UCSD-AML1 (cell line): ENCODE results near the gene SLC29A2.

Experiments used
- DNase-seq: peaks from one replicate; lab custom pipeline; 2025; ENCODE audit not compliant: unreplicated experiment; lab: John Stamatoyannopoulos, UW

The SLC29A2 gene

DNA sequence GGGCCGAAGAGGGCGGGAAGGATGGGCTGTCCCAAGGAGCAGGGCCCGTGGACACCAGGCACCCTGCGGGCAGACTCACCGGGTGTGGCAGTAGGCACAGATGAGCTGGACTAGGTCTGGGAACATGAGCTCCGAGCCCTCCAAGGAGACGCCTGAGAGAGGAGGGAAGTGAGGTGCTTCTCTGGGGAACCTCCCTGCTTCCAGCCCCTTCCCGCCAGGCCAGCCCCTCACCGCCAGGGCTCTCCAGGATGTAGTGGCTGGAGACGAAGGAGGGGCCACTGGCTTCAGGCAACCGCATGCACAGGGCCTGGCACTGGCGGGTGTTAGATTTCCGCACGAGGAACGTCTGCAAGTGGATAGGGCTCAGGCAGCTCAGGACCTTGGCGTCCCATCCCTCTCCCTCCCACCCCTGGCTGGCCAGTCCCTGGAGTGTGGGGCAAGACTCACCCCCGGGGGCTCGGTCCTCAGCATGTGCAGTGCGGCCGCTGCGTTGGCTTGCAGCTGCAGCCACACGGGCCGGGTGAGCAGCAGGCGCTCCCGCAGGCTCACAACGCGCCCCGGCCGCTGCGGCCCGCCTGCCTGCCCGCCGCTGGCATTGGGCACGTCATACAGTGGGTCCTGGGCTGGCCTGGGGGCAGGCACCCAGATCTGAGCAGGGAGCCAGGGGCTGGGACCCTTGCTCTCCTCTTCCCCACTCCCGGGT, 35.9 kb downstream of the SLC29A2 start:
- DNase-seq: peak; percentile 60

DNA sequence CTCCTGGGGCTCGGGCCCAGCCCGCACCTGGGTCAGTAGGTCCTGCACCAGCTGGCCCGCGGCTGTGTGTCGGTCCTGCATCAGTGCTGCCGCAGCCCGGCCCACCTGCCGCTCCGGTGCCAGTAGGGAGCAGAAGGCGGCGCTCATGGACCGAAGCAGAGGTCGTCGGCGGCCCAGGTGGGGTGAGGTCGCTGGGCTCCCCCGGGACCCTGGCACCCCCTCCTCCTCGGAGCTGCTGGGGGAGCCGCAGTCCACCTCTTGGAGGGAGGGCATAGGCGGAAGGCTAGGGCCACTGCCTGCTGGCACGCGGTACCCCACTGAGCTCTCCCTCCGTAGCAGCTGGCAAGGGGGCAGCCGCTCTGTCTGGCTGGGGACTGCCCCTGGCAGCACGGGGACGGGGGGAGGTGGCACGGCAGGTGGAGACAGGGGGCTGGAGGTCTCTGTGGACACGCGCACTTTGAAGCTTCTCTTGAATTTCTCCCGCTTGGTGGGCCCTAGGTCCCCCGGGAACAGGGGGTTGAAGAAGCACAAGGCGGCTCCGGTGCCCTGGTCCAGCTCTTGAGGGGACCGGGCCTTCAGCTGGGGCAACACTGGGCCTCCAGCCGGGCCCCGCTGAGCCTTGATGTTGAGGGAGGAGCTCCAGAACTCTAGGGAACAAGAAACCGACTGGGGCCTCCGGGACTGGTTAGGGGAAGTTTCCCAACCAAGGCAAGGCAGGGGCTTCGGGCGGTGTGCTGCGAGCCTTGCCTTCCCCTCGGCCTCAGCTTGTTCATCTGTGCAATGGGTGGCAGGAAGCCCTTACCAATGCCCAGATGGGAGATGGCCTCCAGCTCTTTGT, 36.7 kb downstream of the SLC29A2 start:
- no peak for DNase-seq

DNA sequence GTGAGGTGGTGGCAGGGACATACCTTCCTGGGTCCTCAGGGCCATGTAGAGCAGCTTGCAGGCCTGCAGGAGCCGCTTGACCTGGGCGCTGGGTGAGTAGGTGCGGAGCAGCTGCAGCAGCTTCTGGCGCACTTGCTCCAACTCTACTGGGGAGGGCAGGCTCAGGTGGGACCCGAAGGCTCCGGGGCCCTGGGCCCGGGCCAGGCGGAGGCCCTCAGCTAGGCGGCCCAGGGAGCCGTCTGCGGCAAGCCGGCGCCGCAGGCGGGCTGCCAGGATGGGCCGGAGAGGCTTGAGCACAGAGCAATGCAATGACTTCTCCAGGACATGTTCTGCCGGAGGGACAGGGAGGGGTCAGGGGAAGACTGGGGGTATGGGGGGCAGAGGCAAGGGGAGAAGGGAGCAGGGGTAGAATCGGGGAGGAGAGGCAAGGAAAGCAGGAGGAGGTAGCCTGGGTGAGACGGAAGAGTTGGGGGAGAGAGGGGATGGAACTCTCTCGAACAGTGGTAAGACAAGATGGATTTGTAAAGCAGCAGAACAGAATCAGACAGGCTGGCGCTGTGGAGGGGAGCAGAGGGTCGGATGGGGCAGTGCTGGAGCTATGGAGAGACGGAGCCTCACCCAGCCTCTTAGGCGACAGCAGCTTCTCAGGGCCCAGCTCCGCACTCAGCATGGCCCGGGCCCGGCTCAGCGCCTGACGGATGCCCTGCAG, 37.5 kb downstream of the SLC29A2 start:
- no peak for DNase-seq

DNA sequence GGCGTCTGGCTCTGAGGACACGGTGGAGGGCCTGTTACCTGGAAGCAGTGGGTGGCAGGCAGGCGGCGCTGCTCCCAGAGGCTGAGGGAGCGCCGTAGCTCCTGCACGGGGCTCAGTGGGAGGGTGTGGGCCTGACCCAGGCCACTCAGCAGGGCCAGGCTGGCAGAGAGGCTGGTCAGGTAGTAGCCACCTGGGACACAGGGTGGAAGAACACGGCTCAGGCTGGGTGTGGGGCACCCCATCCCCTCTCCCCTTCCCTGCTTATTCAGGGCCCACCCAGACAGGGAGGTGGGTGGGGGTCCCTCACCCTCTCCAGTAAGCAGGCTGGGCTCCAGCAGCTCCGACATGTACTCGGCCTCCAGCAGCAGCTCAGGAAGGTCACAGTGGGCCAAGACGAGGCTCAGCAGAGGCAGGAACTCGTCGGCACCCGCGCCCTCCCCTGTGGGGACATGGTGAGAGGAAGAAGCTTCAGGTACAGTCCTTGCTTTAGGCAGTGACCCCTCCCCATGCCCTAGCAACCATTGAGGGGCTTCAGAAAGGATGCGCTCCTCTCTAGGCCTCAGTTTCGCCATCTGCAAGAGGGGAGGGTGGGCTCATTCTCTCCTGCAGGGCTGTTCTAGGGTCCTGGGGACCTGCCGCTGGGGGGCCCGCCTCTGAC, 38.2 kb downstream of the SLC29A2 start:
- no peak for DNase-seq

DNA sequence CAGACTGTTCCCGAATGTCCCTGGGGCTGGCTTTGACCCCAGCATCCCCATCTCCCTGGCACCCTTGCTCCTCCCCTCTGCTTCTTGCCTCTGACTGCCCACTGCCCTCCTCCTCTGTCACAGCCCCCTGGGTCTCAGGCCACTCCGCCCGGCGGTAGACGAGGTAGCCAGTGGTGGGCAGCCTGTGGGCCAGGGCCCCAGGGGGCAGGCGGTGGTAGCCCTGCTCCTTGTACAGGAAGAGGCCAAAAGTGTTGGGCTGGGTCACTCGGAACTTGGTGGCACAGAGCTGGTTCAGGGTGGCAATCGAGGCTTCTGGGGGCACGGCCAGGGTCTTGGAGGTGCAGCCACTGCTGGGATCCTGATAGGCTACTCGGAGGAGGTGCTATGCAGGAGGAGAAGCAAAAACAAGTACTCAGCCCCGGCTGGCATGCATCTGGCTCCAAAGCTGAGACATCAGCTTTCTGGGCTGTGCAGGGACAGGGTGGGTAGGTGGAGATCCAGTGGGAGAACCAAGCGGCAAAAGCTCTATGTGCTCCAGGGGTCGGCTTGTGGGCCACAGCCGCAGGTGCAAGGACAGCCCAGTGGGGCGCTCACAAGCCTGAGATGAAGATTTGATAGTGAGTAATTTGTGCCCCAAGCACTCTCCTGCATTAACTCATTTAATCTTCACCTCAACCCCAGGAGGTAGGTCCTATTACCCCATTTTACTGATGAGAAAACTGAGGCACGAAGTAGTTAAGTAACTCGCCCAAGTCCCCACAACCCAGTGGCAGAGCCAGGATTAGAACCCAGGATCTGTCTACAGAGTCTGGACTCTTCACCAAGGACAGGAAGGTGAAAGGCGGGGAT, 39.0 kb downstream of the SLC29A2 start:
- no peak for DNase-seq

DNA sequence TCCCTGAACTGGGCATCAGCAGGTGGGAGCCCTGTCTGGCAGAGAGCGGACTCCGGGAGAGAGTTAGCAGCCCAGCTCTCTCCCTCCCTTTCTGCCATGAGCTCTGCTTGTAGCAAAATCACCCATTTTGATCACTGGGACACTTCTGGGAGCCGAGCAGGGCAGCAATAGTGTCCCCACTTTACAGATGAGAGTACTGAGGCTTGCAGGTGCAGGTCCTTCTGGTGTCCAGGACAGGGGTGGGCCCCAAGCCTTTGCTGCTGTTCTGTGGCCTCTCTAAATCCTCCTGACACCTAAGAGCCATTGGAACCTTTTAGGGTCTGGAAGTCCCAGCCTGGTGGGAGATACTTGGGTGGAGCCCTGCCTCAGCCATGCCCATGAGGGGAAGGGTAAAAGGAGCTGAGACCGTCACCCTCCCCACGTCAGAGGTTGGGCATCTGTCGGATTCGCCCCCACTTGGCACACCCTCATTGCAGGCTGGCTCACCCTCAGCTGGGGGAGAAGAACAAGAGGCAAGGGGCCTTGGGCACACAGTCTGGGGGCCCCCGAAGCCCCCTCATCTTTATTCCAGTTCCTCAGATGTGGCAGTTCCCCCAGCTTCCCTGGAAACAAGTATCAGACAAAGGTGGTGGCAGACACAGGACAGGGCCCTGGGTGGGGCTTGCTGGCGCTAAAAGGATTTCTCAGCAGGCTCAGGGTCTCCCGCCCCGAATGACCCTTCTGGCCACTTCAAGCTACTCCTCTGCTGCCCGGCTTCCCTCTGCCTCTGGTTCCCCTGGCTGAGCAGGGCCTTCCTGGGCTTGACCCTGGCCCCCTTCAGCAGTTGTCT, 39.8 kb downstream of the SLC29A2 start:
- DNase-seq: no peak

DNA sequence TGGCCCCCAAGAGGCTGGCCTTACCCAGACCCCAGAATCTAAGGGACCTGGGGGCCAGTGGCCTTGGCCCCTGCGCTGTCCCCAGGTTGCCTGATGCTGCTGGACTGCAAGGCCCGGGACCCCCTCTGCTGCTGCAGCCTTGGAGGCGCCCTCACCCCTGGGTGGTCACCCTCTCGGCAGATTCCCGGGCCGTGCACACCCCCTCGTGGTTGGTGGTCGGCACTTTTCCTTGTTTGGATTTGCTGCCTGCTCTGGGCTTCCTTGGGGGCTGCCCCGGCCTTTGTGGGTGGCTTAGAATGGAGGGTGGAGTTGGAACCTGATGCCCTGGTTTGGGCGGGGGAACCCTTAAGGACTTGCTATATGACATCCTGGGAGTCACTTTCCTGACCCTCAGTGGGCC, 40.6 kb downstream of the SLC29A2 start:
- no peak for DNase-seq

DNA sequence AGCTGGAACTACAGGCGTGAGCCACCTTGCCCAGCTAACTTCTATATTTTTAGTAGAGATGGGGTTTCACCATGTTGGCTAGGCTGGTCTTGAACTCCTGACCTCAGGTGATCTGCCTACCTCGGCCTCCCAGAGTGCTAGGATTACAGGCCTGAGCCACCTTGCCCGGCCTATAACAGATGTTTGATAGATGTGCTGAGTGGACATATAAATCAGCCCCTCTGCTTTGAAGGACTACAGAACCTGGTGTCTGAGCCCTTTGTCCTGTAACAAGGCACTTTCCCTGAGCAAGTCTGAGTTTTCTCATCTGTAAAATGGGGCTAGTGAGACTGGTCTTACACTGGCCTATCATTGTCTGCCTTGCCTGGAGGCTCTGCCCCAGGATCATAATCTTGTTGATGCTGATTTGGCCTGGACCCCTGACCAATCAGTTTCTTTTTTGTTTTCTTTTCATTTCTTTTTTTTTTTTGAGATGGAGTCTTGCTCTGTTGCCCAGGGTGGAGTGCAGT, 42.3 kb downstream of the SLC29A2 start:
- no peak for DNase-seq

DNA sequence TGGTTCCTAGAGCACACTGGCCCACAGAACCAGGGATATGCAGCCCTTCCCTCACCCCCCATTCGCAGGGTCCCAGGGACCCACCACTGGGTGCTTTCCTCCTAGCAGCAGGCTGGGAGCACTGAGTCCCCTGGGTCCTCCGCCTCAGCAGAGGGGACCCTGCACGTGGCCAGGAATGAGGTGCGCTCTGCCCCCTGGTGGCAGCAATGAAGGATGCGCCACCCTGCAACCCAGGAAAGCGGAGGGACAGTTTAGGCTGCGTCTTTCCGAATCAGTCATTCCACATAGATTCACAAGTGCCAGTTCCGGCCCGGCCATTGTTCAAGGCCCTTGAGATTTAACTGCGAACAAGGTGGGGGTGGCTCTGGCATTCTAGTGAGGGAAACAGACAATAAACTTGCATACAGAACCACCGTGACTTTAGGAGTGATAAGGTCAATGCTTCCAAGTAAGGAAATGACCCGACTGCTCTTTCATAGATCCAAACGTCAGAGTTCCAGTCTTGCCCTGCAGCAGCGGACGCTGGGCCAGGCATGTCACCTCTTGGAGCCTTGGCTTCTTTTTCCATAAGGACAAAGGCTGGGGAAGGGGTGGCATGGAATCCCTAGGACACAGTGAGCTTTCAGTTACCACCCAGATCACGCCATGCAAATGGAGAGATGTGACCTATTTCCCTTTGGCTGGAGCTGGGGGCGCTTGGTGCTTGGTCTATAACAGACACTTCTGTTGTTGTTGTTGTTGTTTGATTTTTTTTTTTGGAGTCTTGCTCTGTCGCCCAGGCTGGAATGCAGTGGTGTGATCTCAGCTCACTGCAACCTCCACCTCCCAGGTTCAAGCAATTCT, 43.0 kb downstream of the SLC29A2 start:
- DNase-seq: peak; percentile 84

DNA sequence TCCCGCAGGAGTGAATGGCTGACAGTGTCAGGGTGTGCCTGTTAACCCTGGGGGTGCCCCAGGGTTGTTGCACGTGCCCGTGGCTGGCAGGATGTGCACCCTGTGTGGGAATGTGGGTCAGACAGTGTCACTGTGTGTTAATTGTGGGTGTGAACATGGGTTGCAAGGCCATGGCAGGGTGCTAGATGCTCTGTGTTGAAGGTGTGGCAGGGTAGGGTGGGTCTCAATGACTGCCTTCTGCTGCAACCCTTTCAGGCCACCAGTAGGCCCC, 43.6 kb downstream of the SLC29A2 start:
- no peak for DNase-seq

DNA sequence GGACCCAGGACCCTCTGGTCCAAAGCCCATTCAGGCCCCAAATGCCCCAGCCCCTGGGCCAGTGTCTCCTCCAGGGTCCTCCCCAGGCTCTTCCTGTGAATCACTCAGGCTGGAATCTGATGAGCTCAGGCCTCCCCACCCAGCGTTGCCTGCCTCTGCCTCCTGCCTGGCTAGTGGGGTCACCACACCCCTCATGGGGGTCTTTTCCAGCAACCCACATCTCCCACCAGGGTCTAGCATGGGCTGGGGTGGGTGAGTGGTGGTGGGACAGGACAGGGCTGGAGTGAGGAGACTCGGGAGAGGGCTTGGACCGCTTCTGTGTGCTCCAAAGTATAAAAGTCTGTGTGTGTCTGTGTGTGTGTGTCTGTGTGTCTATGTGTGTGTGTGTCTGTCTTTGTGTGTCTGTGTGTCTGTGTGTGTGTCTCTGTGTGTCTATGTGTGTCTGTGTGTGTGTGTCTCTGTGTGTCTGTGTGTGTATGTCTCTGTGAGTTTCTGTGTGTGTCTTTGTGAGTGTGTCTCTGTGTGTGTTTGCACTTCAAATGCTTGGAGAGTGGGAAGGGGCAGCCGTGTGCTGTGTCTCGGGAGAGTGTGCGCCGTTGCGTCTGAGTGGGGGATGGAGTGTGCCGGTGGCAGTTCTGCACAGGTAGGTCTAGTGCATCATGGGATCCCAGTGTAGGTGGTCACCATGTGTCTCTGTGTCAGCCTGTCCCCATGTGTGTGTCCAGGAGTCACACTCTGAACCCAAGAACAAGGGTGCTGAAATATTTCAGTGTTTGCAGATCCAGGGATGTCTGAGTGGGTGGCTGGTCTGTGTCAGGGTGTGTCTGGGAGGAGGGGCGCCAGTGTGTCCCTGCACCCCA, 44.2 kb downstream of the SLC29A2 start:
- no peak for DNase-seq

DNA sequence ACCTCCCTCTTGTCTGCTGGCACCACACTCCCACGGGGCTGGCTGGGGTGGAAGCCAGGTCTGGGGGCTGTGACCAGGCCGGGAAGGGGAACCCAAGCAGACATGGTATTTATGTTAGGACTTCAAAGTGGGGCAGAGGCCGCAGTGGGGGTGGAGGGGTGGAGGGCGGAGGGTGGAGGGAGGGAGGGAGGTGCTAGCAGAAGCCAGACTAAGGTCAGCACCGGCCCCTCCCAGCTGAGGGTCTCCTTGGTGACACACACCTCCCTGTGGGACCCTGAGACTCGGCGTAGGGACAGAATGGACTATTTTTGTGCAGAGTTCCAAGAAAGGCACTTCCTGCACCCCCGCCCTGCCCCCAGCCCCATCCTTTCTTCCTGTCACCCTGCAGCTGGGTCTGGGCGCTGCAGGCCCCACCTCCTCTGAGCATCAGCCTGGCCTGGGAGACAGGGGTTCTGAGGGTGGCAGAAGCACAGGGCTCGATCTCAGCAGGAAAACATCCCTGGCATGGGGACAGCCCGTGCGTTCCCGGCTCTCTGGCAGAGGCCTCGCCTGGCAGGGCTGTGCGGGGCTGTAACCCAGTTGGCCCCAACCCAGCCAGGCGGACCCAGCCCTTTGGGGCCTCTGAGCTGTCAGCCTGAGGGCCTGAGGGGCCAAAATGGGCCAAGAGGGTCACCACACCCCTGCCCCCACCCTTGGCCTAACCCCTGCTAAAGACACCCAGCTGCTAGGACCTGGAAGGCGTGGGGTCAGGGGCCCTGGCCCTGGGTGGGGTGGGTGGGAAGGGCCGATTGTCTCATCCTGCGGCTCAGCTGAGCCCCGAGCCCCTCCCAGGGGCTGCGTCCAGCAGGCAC, 45.1 kb downstream of the SLC29A2 start:
- peak; percentile 83 for DNase-seq

DNA sequence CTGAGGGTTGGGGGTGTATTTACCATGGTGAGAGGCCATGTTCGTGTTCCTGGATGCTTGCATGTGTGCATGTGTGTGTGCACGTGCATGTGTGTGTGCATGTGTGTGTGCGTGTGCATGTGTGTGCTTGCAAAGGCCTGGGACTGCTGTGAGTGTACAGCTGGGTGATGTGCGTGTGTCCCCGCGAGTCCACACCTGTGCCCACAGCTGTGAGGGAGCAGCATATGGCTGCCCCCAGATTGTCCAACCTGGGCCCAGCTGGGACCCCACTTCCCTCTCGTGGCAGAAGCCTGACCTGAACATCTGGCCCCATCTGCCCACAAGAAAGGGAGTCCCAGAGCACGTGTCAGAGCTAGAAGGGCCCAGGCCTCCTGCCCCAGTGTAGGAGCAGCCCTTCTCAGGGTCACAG, 46.3 kb downstream of the SLC29A2 start:
- peak; percentile 50 for DNase-seq

DNA sequence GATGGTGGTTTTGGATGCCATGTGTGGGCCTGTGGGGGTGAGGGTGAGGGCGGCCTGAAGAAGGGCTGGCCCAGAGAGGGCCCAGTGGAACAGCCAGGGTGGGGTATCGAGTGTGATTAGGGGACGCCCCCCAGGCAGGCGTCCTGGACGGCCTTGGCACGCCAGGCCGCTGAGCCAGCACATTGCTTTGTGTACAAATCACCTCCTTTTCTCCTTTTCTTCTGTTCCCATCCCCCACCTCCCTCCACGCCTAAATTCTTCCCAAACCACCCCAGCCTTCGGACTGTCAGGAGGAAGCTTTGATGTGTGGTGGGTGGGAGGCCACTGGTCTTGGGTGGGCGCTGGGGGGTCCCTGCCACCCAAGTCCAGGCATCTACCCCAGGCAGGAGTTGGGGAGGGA, 46.9 kb downstream of the SLC29A2 start:
- no peak for DNase-seq

DNA sequence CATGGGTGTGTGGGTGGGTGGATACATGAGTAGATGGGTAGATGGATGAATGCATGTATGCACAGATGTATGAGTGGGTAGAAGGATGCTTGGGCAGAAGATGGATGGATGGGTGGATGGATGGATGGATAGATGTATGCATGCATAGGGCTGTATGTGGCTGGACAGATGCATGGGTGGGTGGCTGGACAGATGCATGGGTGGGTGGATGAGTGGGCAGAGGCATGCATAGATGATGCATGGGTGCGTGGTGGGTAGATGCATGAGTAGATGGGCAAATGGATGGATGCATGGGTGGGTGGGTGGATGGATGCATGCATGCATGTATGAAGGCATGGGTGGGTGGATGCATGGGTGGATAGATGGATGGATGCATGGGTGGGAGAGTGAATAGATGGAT, 47.9 kb downstream of the SLC29A2 start:
- DNase-seq: no peak

DNA sequence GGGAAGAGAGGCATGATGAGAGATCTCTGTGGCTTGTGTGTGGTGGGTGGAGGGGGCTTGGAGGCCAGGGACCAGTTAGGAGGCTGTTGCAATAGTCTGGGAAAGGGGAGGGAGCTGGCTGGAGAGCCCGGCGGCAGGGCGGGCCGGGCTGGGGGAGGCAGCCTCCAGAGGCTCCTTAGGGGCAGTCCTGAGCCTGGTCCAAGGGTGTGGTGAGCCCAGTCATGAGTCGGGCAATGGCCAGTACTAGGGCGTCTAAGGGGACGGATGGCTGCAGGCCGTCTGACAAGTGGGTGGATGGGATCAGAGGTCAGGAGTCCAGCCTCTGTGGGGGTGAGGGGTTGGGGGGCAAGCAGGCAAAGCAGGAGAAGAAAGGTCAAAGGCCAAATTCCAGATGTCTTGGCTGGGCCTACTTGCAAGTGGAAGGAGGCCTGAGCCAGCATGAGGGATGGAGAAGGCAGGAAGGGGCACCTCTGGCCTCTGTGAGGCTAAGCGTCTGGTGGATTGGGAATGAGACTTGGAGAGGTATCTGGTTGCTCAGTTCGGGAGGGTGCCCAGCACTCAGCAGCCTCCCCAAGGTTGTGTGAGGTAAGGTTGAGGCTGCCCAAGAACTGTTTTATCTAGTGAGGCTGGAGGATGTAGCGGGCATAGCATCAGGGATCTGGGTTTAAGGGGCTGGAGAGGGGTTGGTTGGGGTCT, 48.7 kb downstream of the SLC29A2 start:
- DNase-seq: no peak
